Fibroblast of lung (primary cell): Measurements from ENCODE around the gene PDE4B.

Source experiments
- EZH2 ChIP-seq: IDR thresholded peaks from 2 replicates; pipeline ENCODE4 v1.5.1; 2012; ENCODE audit warnings: low read length, control low read depth, mild to moderate bottlenecking; ENCODE audit errors: missing control alignments
- TF ChIP-seq, protein P1 (sequence below), 2 donors: IDR thresholded peaks in 1 of 2; conservative IDR thresholded peaks in 1 of 2; 1 replicate in 1 of 2; 2 replicates in 1 of 2; pipeline ENCODE4 v1.5.1; 2011 to 2012; ENCODE audit warnings: low read length in 2 of 2, control low read depth in 1 of 2, inconsistent platforms in 1 of 2, low read depth in 1 of 2, mild to moderate bottlenecking in 1 of 2

DNA sequence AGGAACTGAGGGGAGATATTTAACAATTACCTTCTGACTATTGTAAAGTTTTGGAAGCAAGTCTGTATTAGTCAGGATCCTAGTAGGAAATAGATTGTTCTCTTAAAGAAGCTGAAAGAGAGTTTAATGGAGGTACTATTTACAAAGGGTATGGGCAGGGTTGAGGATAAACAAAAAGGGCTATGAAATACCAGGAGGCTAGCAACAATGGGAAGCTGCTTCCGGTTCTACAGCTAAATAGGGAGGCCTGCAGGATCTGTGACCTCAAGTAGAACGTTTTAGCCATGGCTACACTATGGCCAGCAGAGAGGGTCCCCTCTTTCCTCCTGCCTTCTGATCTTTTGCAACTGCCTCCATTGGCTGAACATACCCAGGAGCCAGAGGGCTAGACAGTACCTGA, 117.7 kb downstream of the PDE4B start:
- TF ChIP-seq, protein P1, sequence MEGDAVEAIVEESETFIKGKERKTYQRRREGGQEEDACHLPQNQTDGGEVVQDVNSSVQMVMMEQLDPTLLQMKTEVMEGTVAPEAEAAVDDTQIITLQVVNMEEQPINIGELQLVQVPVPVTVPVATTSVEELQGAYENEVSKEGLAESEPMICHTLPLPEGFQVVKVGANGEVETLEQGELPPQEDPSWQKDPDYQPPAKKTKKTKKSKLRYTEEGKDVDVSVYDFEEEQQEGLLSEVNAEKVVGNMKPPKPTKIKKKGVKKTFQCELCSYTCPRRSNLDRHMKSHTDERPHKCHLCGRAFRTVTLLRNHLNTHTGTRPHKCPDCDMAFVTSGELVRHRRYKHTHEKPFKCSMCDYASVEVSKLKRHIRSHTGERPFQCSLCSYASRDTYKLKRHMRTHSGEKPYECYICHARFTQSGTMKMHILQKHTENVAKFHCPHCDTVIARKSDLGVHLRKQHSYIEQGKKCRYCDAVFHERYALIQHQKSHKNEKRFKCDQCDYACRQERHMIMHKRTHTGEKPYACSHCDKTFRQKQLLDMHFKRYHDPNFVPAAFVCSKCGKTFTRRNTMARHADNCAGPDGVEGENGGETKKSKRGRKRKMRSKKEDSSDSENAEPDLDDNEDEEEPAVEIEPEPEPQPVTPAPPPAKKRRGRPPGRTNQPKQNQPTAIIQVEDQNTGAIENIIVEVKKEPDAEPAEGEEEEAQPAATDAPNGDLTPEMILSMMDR (conservative IDR thresholded peaks at IDR 0.05 in 1 of 2, IDR thresholded peaks at IDR 0.05 in 1 of 2; ENCODE audit: low read depth in 1 of 2, low read length in 2 of 2) = no peak
- no peak for TF ChIP-seq EZH2
